OCI-LY7 (cell line): Measurements from ENCODE around the gene TIMM8A. TPM values are rescaled to one million over a fixed set of nuclear protein-coding genes. Genes with fewer than 3 reads are reported as not detected.

Experiments
- BruUV-seq: library from RNA; stranded (reverse); fragments of 400-500 nt; replicated peaks from 2 replicates; lab custom pipeline; 2021; lab: Mats Ljungman, UMichigan
- CTCF ChIA-PET: fragments of 300-600 bp; sonication (Branson Sonifier 250); formaldehyde crosslinking; loops from one replicate; lab custom pipeline; 2022; ENCODE audit warnings: antibody characterized with exemption; ENCODE audit not compliant: unreplicated experiment; lab: Charles Lee
- POLR2A ChIA-PET: fragments of 300-600 bp; sonication (Branson Sonifier 250); formaldehyde crosslinking; loops from one replicate; lab custom pipeline; 2022; ENCODE audit warnings: antibody characterized with exemption; lab: Charles Lee
- DNase-seq: peaks from one replicate; pipeline ENCODE4 v3.0.0-alpha.2; 2015; ENCODE audit warnings: low spot score
- H2AFZ ChIP-seq: fragments of 200-600 bp; sonication (generic), shearing (Covaris generic); 2 replicates; pipeline ENCODE4 v1.6.1; 2014; ENCODE audit warnings: mild to moderate bottlenecking, antibody characterized with exemption, low read length, moderate library complexity
- H3K27ac ChIP-seq: fragments of 200-600 bp; sonication (generic); 2 replicates; pipeline ENCODE4 v1.5.1; 2014; ENCODE audit warnings: mixed run types, low read depth, mild to moderate bottlenecking, moderate library complexity, low read length, inconsistent platforms; ENCODE audit not compliant: poor library complexity, severe bottlenecking
- H3K36me3 ChIP-seq: fragments of 200-600 bp; sonication (generic); 2 replicates; pipeline ENCODE4 v1.6.1; 2014; ENCODE audit warnings: mild to moderate bottlenecking, antibody characterized with exemption, low read length, moderate library complexity, mixed read lengths; ENCODE audit not compliant: insufficient read depth
- H3K4me1 ChIP-seq: fragments of 200-600 bp; sonication (generic); 2 replicates; pipeline ENCODE4 v1.5.1; 2014; ENCODE audit warnings: mild to moderate bottlenecking, low read length; ENCODE audit not compliant: insufficient read depth, poor library complexity, severe bottlenecking
- H3K4me2 ChIP-seq: fragments of 200-600 bp; sonication (generic); 2 replicates; pipeline ENCODE4 v1.6.1; 2014; ENCODE audit warnings: mild to moderate bottlenecking, low read length
- H3K4me3 ChIP-seq: fragments of 200-600 bp; sonication (generic); 2 replicates; pipeline ENCODE4 v1.5.1; 2014; ENCODE audit warnings: mild to moderate bottlenecking, low read depth, low read length; ENCODE audit not compliant: poor library complexity, severe bottlenecking
- H3K79me2 ChIP-seq: fragments of 200-600 bp; sonication (generic); 2 replicates; pipeline ENCODE4 v1.6.1; 2016; ENCODE audit warnings: low read depth, mild to moderate bottlenecking, low read length, moderate library complexity, mixed read lengths; ENCODE audit not compliant: insufficient read depth
- H3K9me2 ChIP-seq: fragments of 200-600 bp; sonication (generic); 2 replicates; pipeline ENCODE4 v1.6.1; 2016; ENCODE audit warnings: mild to moderate bottlenecking, low read length, mixed read lengths; ENCODE audit not compliant: insufficient read depth
- H3K9me3 ChIP-seq: fragments of 200-600 bp; sonication (generic); 2 replicates; pipeline ENCODE4 v1.6.1; 2014; ENCODE audit warnings: mild to moderate bottlenecking, mixed run types, low read length, mixed read lengths
- H4K20me1 ChIP-seq: fragments of 200-600 bp; sonication (generic); 2 replicates; pipeline ENCODE4 v1.6.1; 2014; ENCODE audit warnings: mild to moderate bottlenecking, antibody characterized with exemption, low read length, moderate library complexity, mixed read lengths; ENCODE audit not compliant: insufficient read depth
- EZH2phosphoT487 ChIP-seq: fragments of 200-600 bp; sonication (generic); IDR thresholded peaks from 2 replicates; pipeline ENCODE4 v1.6.1; 2018; ENCODE audit warnings: low read depth, borderline replicate concordance, mild to moderate bottlenecking, mixed run types, antibody characterized with exemption, low read length, moderate library complexity, mixed read lengths
- intact Hi-C: fragments of 100-400 bp; cut with micrococcal nuclease; formaldehyde crosslinking; loops from one replicate; pipeline ENCODE4 v1.10.0; 2022; ENCODE audit not compliant: unreplicated experiment
- total RNA-seq, 2 experiments: library from RNA; depleted of rRNA in 1 of 2; stranded (reverse); fragments of >200 nt in 1 of 2; shearing (Covaris generic) in 1 of 2; gene quantifications; 2 replicates each; pipeline ENCODE4 v1.2.3, GENCODE V29; 2014 to 2022
- TF ChIP-seq, protein P1 (sequence below): fragments of 200-600 bp; sonication (generic); conservative IDR thresholded peaks from 2 replicates; pipeline ENCODE4 v1.5.1; 2014; ENCODE audit warnings: mild to moderate bottlenecking, antibody characterized with exemption, low read length, moderate library complexity, mixed read lengths

Gene TIMM8A
- total RNA-seq, 2 experiments from 2014 or later, result 14.9 to 33.5 TPM

DNA sequence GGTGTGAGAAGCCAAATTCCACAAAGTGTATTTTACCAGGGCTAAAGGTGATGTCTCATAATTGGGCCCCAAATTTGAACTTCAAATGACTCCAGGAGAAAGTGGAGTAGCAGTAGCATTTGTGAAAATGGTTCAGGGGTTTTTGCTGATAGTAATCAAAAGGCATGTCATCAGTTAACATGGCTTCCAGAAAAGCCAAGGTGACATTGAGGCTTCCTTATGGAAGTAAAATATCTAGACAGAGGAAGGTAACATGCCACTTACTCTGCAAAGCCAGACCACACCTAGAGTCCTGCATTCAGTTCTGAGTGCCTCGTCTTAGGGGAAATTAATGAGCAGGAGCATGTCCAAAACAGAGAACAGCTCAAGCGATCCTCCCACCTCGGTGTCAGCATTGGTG, 40.1 kb upstream of the TIMM8A start:
- H3K79me2 ChIP-seq, result peaks cover 60% of the 10 kb centered on the region
- TF ChIP-seq EZH2phosphoT487, result no peak
- TF ChIP-seq, protein P1, sequence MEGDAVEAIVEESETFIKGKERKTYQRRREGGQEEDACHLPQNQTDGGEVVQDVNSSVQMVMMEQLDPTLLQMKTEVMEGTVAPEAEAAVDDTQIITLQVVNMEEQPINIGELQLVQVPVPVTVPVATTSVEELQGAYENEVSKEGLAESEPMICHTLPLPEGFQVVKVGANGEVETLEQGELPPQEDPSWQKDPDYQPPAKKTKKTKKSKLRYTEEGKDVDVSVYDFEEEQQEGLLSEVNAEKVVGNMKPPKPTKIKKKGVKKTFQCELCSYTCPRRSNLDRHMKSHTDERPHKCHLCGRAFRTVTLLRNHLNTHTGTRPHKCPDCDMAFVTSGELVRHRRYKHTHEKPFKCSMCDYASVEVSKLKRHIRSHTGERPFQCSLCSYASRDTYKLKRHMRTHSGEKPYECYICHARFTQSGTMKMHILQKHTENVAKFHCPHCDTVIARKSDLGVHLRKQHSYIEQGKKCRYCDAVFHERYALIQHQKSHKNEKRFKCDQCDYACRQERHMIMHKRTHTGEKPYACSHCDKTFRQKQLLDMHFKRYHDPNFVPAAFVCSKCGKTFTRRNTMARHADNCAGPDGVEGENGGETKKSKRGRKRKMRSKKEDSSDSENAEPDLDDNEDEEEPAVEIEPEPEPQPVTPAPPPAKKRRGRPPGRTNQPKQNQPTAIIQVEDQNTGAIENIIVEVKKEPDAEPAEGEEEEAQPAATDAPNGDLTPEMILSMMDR, result no peak
- DNase-seq, result no peak
- no TSS peak for BruUV-seq
- no peak overlapping the region for H3K4me3 ChIP-seq
- no peaks in the 10 kb centered on the region for H4K20me1 ChIP-seq
- H2AFZ ChIP-seq, result no peak overlapping the region
- H3K27ac ChIP-seq, result no peak overlapping the region
- H3K36me3 ChIP-seq, result peaks cover 27% of the 10 kb centered on the region
- peak overlapping the region; percentile 86; the same call in 1 of the 2 replicates for H3K4me2 ChIP-seq
- ChIA-PET POLR2A (interaction anchor here (0.7 to 2.1 kb wide), 2 partner anchors 9 to 10 kb away, joined by 3 to 4 read pairs; no protein-coding TSS in a partner anchor), CTCF (no interaction called here)
- intact Hi-C loops, result loop anchor here (10.0 kb wide), 1 partner anchor 464 kb away; the partner anchor contains the start of gene XKRX
- H3K9me3 ChIP-seq, result no peaks in the 10 kb centered on the region
- H3K9me2 ChIP-seq, result no peaks in the 10 kb centered on the region
- H3K4me1 ChIP-seq, result peaks cover 57% of the 10 kb centered on the region

GRCh38 chrX:101386542-101386885, 38.0 kb upstream of the TIMM8A start:
- peak overlapping the region; percentile 96 for H3K4me3 ChIP-seq
- H3K36me3 ChIP-seq, result peaks cover 13% of the 10 kb centered on the region
- intact Hi-C loops, result loop anchor here (10.0 kb wide), 1 partner anchor 462 kb away; the partner anchor contains the start of gene XKRX
- TF ChIP-seq, protein P1, result no peak
- no peak for TF ChIP-seq EZH2phosphoT487
- H3K79me2 ChIP-seq, result peaks cover 62% of the 10 kb centered on the region
- H4K20me1 ChIP-seq, result no peaks in the 10 kb centered on the region
- H3K9me2 ChIP-seq, result no peaks in the 10 kb centered on the region
- H3K4me2 ChIP-seq, result peak overlapping the region; percentile 89
- ChIA-PET POLR2A (interaction anchor here (1.4 to 4.2 kb wide), 6 partner anchors 9 to 37 kb away, joined by 3 to 34 read pairs (median 8); partner anchors contain the start of gene TIMM8A), CTCF (no interaction called here)
- no peak overlapping the region; the same call in 1 of the 2 replicates for H2AFZ ChIP-seq
- peak overlapping the region; percentile 91 for H3K27ac ChIP-seq
- no TSS peak for BruUV-seq
- H3K4me1 ChIP-seq, result peaks cover 52% of the 10 kb centered on the region
- no peaks in the 10 kb centered on the region for H3K9me3 ChIP-seq
- DNase-seq, result no peak
